Esophagus squamous epithelium (tissue), 5 donors: ENCODE data around the gene UGT1A9. TPM values are rescaled to one million over a fixed set of nuclear protein-coding genes. Genes with fewer than 3 reads are reported as not detected.

Experiments used
- DNase-seq: peaks from one replicate; lab custom pipeline; 2025; lab: John Stamatoyannopoulos, UW
- H3K27ac ChIP-seq, 4 donors: fragments of 200-600 bp; sonication (generic); one replicate each; pipeline ENCODE4 v1.5.1; 2016 to 2019; ENCODE audit warnings: mild to moderate bottlenecking in 1 of 4
- H3K27me3 ChIP-seq, 4 donors: fragments of 200-600 bp; sonication (generic); 1 replicate in 3 of 4; 2 replicates in 1 of 4; pipeline versions ENCODE4 v1.5.1 to v1.6.0; 2017 to 2021; ENCODE audit warnings: antibody characterized with exemption in 1 of 4
- H3K36me3 ChIP-seq, 3 donors: fragments of 200-600 bp; sonication (generic); one replicate each; pipeline ENCODE4 v1.5.1; 2016 to 2019
- H3K4me1 ChIP-seq, 3 donors: fragments of 200-600 bp; sonication (generic); one replicate each; pipeline ENCODE4 v1.5.1; 2017 to 2019
- H3K4me3 ChIP-seq, 4 donors: fragments of 200-600 bp; sonication (generic); 1 replicate in 3 of 4; 2 replicates in 1 of 4; pipeline ENCODE4 v1.5.1; 2016 to 2019; ENCODE audit warnings: mild to moderate bottlenecking in 2 of 4, moderate library complexity in 1 of 4
- H3K9me3 ChIP-seq, 3 donors: fragments of 200-600 bp; sonication (generic); one replicate each; pipeline ENCODE4 v1.5.1; 2016 to 2019
- CTCF ChIP-seq, 6 experiments: fragments of 450-650 bp in 4 of 6; fragments of 200-600 bp in 2 of 6; sonication (generic) in 2 of 6; IDR thresholded peaks; one replicate each; pipeline ENCODE4 v1.5.1; 2016 to 2019; ENCODE audit warnings: antibody characterized with exemption in 6 of 6, mild to moderate bottlenecking in 4 of 6, moderate library complexity in 4 of 6
- POLR2A ChIP-seq, 4 donors: fragments of 450-650 bp; IDR thresholded peaks; one replicate each; pipeline ENCODE4 v1.6.1; 2017; ENCODE audit warnings: antibody characterized with exemption in 4 of 4, mild to moderate bottlenecking in 4 of 4, moderate library complexity in 3 of 4
- WGBS, 2 donors: methylation state at CpG; one replicate each; pipeline ENCODE4 v1.1.5; 2018; 5-methylcytosine and 5-hydroxymethylcytosine counted together
- intact Hi-C: fragments of 100-400 bp; cut with DNase I; formaldehyde crosslinking; loops from one replicate; pipeline ENCODE4 v1.15.0; 2022
- total RNA-seq, 4 donors: library from RNA; depleted of rRNA; stranded (reverse); fragments of >200 nt; gene quantifications; one replicate each; pipeline ENCODE4 v1.1.0, GENCODE V29; 2016
- donor health status: DM: yes; HTN: yes; CAD: no.

Gene UGT1A9
- total RNA-seq, 4 donors from 2014 or later: 0.49 to 1.7 (median 1.2) TPM

GRCh38 chr2:233766416-233766815, 94.7 kb downstream of the UGT1A9 start:
- H3K4me3 ChIP-seq: no peak overlapping the region
- H3K27ac ChIP-seq: no peak overlapping the region
- WGBS, 2 donors: 33 to 65% methylated on average over 2 of the region's 4 CpGs
- DNase-seq: no peak
- no peak for TF ChIP-seq POLR2A (IDR thresholded peaks at IDR 0.05)
- TF ChIP-seq CTCF (IDR thresholded peaks at IDR 0.05): no peak
- H3K9me3 ChIP-seq: no peaks in the 10 kb centered on the region
- intact Hi-C loops: no loop called here
- peaks cover 0 to 49% (median 0%) of the 10 kb centered on the region in 3 donors for H3K36me3 ChIP-seq
- H3K4me1 ChIP-seq: peaks cover 0 to 6% (median 4%) of the 10 kb centered on the region in 3 donors
- peaks cover 0 to 8% (median 0%) of the 10 kb centered on the region in 4 donors for H3K27me3 ChIP-seq

GRCh38 chr2:233768076-233768475, 96.4 kb downstream of the UGT1A9 start:
- 76 to 81% methylated on average over 4 of the region's 4 CpGs for WGBS, 2 donors
- Histone ChIP-seq H3K27ac (no peak overlapping the region), H3K27me3 (peaks cover 0 to 8% (median 0%) of the 10 kb centered on the region in 4 donors), H3K9me3 (no peaks in the 10 kb centered on the region), H3K4me1 (no peaks in the 10 kb centered on the region), H3K36me3 (peaks cover 0 to 65% (median 0%) of the 10 kb centered on the region in 3 donors), H3K4me3 (no peak overlapping the region)
- intact Hi-C loops: no loop called here
- DNase-seq: no peak
- no peak for TF ChIP-seq CTCF (IDR thresholded peaks at IDR 0.05)
- TF ChIP-seq POLR2A (IDR thresholded peaks at IDR 0.05): no peak

GRCh38 chr2:233769260-233769659, 97.6 kb downstream of the UGT1A9 start:
- H3K36me3 ChIP-seq: peaks cover 0 to 77% (median 0%) of the 10 kb centered on the region in 3 donors
- intact Hi-C loops: no loop called here
- no peak for TF ChIP-seq POLR2A (IDR thresholded peaks at IDR 0.05)
- no peak for TF ChIP-seq CTCF (IDR thresholded peaks at IDR 0.05)
- no peak for DNase-seq
- H3K27ac ChIP-seq: no peak overlapping the region
- H3K4me3 ChIP-seq: no peak overlapping the region
- WGBS, 2 donors: 87 to 93% methylated on average over 8 to 9 of the region's 9 CpGs
- peaks cover 0 to 8% (median 0%) of the 10 kb centered on the region in 4 donors for H3K27me3 ChIP-seq
- no peaks in the 10 kb centered on the region for H3K9me3 ChIP-seq
- H3K4me1 ChIP-seq: no peaks in the 10 kb centered on the region

- Histone ChIP-seq H3K36me3 (peaks cover 0 to 79% (median 0%) of the 10 kb centered on the region in 3 donors), H3K27ac (no peak overlapping the region), H3K4me1 (no peaks in the 10 kb centered on the region), H3K27me3 (no peaks in the 10 kb centered on the region), H3K4me3 (no peak overlapping the region), H3K9me3 (peaks cover 0 to 20% (median 0%) of the 10 kb centered on the region in 3 donors)
- no peak for DNase-seq
- intact Hi-C loops: no loop called here
- no peak for TF ChIP-seq CTCF (IDR thresholded peaks at IDR 0.05)
- TF ChIP-seq POLR2A (IDR thresholded peaks at IDR 0.05): no peak
- 83 to 89% methylated on average over 8 to 15 of the region's 16 CpGs for WGBS, 2 donors
These were observed 100.5 kb downstream of the UGT1A9 start for GRCh38 chr2:233772153-233772552.

- intact Hi-C loops: no loop called here
- TF ChIP-seq CTCF (IDR thresholded peaks at IDR 0.05): no peak
- TF ChIP-seq POLR2A (IDR thresholded peaks at IDR 0.05): no peak
- WGBS, 2 donors: 68 to 80% methylated on average over 5 of the region's 5 CpGs
These were observed 100.9 kb downstream of the UGT1A9 start for GRCh38 chr2:233772583-233772982.

More at GRCh38 chr2:233772583-233772982, 100.9 kb downstream of the UGT1A9 start:
- Histone ChIP-seq H3K27ac (no peak overlapping the region), H3K4me1 (no peaks in the 10 kb centered on the region), H3K36me3 (peaks cover 0 to 75% (median 0%) of the 10 kb centered on the region in 3 donors), H3K9me3 (peaks cover 0 to 20% (median 0%) of the 10 kb centered on the region in 3 donors), H3K27me3 (no peaks in the 10 kb centered on the region), H3K4me3 (no peak overlapping the region)
- DNase-seq: no peak
